ENCODE data around the gene KLHL28.

The KLHL28 gene

DNA sequence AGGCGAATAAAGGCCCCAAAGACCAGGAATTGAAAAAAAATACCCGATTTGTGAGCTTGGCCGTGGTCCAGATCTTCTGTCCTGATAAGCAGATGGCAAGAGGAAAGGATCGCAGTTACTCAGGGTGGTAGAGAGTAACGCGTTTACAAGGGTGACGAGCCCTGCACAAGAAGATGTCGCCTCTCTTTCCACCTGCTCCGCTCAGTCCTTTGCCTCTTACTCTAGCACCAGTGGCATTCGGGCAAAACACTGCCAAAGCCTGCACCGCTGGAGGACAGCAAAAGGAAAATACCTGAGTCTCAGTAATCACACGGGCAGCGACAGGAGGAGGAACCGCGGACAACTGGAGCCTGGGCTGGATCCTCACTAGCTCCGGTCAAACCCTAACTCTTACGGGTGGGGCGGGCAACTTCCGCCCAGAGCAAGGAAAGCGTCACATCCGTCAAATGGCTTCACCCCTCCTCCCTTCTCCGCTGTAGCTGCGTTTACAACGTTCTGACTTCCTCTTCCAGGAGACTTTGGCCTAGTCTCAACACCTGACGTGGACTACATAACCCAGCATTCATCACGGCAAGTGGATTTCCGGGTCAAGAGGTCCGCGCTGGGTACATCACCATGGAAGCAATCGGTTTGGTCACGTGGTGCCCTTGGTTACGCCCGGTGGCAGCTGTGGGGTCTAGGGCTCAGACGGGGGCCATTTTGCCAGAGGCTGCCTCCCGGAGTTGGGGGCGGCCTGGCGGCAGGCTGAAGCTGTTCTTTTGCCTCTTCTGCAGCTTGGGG lies at the start of gene KLHL28, which contains the start of gene TOGARAM1:
Gene KLHL28 (minus strand): TSS at position 394 of the 780 bp plus-strand sequence. CDS start 16,019 bp downstream, outside the sequence.
Gene TOGARAM1 (plus strand): TSS at position 637 of the 780 bp plus-strand sequence. CDS start 232 bp downstream, outside the sequence.
- peak; percentile 99 for DNase-seq

DNA sequence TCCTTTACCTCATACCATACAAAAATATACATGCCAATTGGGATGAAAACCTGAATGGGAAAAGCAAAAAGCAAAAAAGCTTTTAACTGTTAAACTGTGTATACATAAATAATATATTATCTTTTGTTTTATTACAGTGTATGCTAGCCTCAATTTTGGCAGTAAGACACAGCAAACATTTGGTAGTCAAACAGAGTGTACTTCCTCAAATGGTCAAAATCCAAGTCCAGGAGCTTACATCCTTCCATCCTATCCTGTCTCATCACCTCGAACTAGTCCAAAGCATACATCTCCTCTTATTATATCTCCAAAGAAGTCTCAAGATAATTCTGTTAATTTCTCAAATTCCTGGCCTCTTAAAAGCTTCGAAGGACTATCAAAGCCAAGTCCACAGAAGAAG lies 42.2 kb upstream of the KLHL28 start:
- DNase-seq: no peak

- no peak for DNase-seq
These were observed 34.1 kb upstream of the KLHL28 start for GRCh38 chr14:44995770-44996294.

- no peak for DNase-seq
These were observed 33.4 kb upstream of the KLHL28 start for GRCh38 chr14:44995196-44995595.

GRCh38 chr14:44990533-44990932 lies 28.8 kb upstream of the KLHL28 start:
- no peak for DNase-seq

GRCh38 chr14:44989497-44990440 lies 28.0 kb upstream of the KLHL28 start:
- DNase-seq: no peak

DNA sequence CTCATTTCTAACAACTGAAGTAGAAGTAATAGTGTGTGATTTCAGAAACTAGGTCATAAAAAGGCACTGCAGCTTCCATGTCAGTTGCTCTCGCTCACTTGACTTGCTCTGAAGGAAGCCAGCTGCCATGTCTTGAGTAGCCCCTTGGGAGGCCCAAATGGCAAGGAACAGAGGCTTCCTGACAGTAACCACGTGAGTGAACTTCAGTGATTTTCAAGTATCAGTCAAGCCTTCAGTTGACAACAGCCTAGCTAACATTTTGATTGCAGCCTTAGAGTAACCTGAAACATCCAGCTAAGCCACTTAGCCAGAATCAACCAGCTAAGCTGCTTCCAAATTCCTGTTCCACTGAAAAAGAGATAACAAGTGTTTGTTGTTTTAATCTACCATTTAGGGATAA lies 26.9 kb upstream of the KLHL28 start:
- no peak for DNase-seq

- DNase-seq: no peak
These were observed 20.8 kb upstream of the KLHL28 start for GRCh38 chr14:44982594-44982993.

GRCh38 chr14:44981198-44981597 lies 19.5 kb upstream of the KLHL28 start:
- DNase-seq: no peak

- no peak for DNase-seq
These were observed 18.1 kb upstream of the KLHL28 start for GRCh38 chr14:44979740-44980356.

GRCh38 chr14:44979273-44979672 lies 17.5 kb upstream of the KLHL28 start:
- DNase-seq: no peak

GRCh38 chr14:44971459-44971858 lies 9.7 kb upstream of the KLHL28 start:
- no peak for DNase-seq

- no peak for DNase-seq
These were observed 9.2 kb upstream of the KLHL28 start for GRCh38 chr14:44970907-44971306.

DNA sequence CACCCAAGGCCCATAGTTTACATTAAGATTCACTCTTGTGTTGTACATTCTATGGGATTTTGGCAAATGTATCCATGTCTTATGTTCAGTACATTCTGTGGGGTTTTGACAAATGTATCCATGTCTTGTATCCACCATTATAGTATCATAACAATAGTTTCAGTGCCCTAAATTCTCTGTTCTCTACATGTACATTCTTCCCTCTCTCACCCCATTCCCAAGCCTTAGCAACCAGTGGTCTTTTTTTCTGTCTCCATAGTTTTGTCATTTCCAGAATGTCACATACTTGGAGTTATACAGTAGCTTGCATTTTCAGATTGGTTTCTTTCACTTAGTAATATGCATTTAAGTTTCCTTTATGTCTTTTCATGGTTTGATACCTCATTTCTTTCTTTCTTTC lies 7.0 kb upstream of the KLHL28 start:
- no peak for DNase-seq

- no peak for DNase-seq
These were observed 5.0 kb upstream of the KLHL28 start for GRCh38 chr14:44966601-44967336.

GRCh38 chr14:44963775-44964380 lies 2.1 kb upstream of the KLHL28 start:
- DNase-seq: no peak

- DNase-seq: no peak
These were observed 1.3 kb upstream of the KLHL28 start for GRCh38 chr14:44963044-44963528.

DNA sequence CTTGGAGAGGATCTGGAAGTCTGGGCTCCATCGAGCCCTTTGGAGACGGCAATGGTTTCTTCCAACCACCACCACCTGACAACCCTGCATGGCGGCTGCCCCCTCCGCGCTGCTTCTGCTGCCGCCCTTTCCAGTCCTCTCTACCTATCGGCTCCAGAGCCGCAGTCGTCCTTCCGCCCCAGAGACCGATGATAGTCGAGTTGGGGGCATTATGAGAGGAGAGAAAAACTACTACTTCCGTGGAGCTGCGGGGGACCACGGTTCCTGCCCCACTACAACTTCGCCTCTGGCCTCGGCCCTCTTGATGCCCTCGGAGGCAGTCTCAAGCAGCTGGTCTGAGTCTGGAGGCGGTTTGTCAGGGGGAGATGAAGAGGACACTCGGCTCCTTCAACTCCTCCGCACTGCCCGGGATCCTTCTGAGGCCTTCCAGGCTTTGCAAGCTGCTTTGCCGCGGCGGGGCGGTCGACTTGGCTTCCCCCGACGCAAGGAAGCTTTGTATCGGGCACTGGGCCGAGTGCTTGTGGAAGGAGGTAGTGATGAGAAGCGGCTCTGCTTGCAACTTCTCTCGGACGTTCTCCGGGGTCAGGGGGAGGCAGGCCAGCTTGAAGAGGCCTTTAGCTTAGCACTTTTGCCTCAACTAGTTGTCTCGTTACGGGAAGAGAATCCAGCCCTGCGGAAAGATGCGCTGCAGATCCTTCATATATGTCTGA lies 742 bp upstream of the KLHL28 start:
- DNase-seq: peak; percentile 13

DNA sequence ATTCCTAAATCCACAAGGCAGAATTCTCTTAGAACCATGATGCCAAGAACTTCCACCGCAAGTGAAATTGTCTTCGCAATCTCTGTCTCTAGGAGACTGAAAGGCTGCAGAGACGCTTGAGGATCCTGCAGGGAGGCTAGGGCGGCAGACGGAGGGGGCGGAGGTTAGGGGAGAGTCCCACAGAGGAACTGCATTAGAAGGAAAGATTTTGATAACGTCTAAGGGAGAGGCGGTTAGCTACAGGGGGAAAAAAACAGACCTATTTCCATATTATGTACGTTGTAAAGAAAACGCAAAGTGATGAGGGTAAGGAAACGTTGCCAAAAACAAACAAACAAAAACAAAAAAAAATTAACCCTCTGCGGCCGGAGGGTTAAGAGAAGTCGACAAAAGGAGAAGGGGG lies 595 bp downstream of the KLHL28 start:
- DNase-seq: peak; percentile 60

- DNase-seq: no peak
These were observed 1.1 kb downstream of the KLHL28 start for GRCh38 chr14:44960646-44961045.

- no peak for DNase-seq
These were observed 1.6 kb downstream of the KLHL28 start for GRCh38 chr14:44960146-44960545.

Data from CD4-positive, alpha-beta T cell treated with Interleukin-10 for 1 hour (primary cell).